Esophagus muscularis mucosa (tissue), 3 donors: ENCODE measurements around the gene FOXJ1.
"Not testable (repeated sequence)": the region's sequence is repeated elsewhere in the genome, so short reads cannot be mapped to it uniquely, and the experiment has no call there.

Experiments
- POLR2A ChIP-seq: fragments of 450-650 bp; IDR thresholded peaks from one replicate; pipeline ENCODE4 v1.6.1; 2017; ENCODE audit warnings: antibody characterized with exemption, moderate library complexity, mild to moderate bottlenecking, low read depth
- POLR2AphosphoS5 ChIP-seq, 2 donors: sonication (generic); formaldehyde crosslinking; IDR thresholded peaks; one replicate each; pipeline ENCODE4 v1.6.1; 2017; ENCODE audit warnings: antibody characterized with exemption in 2 of 2
- TF ChIP-seq, protein P1 (sequence below), 3 experiments: fragments of 200-600 bp in 2 of 3; fragments of 450-650 bp in 1 of 3; sonication (generic) in 2 of 3; IDR thresholded peaks; one replicate each; pipeline ENCODE4 v1.5.1; 2017 to 2019; ENCODE audit warnings: antibody characterized with exemption in 3 of 3, mild to moderate bottlenecking in 2 of 3, moderate library complexity in 1 of 3

DNA sequence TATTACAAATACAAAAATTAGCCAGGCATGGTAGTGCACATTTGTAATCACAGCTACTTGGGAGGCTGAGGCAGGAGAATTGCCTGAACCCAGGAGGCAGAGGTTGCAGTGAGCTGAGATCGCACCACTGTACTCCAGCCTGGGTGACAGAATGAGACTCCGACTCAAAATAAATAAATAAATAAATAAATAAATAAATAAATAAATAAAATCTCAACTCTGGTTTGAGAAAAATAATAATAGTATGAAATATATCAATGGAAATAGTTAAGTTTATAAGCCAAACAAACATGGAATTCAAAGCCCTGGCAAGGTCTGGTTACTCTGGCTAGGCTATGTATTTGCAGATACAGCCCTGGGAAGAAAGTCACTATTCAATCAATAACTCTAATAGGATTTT lies 45.7 kb upstream of the FOXJ1 start:
- not testable (repeated sequence) for TF ChIP-seq POLR2AphosphoS5 (IDR thresholded peaks at IDR 0.05); POLR2A
- TF ChIP-seq, protein P1, sequence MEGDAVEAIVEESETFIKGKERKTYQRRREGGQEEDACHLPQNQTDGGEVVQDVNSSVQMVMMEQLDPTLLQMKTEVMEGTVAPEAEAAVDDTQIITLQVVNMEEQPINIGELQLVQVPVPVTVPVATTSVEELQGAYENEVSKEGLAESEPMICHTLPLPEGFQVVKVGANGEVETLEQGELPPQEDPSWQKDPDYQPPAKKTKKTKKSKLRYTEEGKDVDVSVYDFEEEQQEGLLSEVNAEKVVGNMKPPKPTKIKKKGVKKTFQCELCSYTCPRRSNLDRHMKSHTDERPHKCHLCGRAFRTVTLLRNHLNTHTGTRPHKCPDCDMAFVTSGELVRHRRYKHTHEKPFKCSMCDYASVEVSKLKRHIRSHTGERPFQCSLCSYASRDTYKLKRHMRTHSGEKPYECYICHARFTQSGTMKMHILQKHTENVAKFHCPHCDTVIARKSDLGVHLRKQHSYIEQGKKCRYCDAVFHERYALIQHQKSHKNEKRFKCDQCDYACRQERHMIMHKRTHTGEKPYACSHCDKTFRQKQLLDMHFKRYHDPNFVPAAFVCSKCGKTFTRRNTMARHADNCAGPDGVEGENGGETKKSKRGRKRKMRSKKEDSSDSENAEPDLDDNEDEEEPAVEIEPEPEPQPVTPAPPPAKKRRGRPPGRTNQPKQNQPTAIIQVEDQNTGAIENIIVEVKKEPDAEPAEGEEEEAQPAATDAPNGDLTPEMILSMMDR (IDR thresholded peaks at IDR 0.05): not testable (repeated sequence)
